ENCODE results near the gene CDC34. TPM values are rescaled to one million over a fixed set of nuclear protein-coding genes. Genes with fewer than 3 reads are reported as not detected.
A peak's percentile ranks its signal among the peaks of the same experiment; 100 is the strongest.

Gene CDC34
- total RNA-seq, 1 donor from 2014 or later = 111 TPM

- DNase-seq = no peak
Observed at GRCh38 chr19:543910-544608, 12.5 kb downstream of the CDC34 start, which contains the start of gene GZMM. GZMM (plus strand) TSS chr19:544053; CDS start chr19:544072, 19 bp downstream.

GRCh38 chr19:547117-547516 is 15.6 kb downstream of the CDC34 start:
- no peak for DNase-seq

GRCh38 chr19:547836-548720 is 16.5 kb downstream of the CDC34 start:
- no peak for DNase-seq

GRCh38 chr19:548886-549830 is 17.6 kb downstream of the CDC34 start:
- no peak for DNase-seq

GRCh38 chr19:554817-555216 is 23.3 kb downstream of the CDC34 start:
- no peak for DNase-seq

GRCh38 chr19:555474-555808 is 23.9 kb downstream of the CDC34 start:
- no peak for DNase-seq

GRCh38 chr19:556611-557382 is 25.2 kb downstream of the CDC34 start:
- DNase-seq = no peak

- no peak for DNase-seq
Observed at GRCh38 chr19:558770-559439, 27.3 kb downstream of the CDC34 start.

GRCh38 chr19:560121-560520 is 28.6 kb downstream of the CDC34 start:
- no peak for DNase-seq

- DNase-seq = no peak
Observed at GRCh38 chr19:566403-566802, 34.8 kb downstream of the CDC34 start.

GRCh38 chr19:566844-567243 is 35.3 kb downstream of the CDC34 start:
- no peak for DNase-seq

GRCh38 chr19:567296-567900 is 35.8 kb downstream of the CDC34 start:
- no peak for DNase-seq

GRCh38 chr19:570251-570686 is 38.7 kb downstream of the CDC34 start:
- peak; percentile 60 for DNase-seq

GRCh38 chr19:570937-571565 is 39.5 kb downstream of the CDC34 start:
- DNase-seq = peak; percentile 61

GRCh38 chr19:571566-571974 is 40.0 kb downstream of the CDC34 start:
- peak; percentile 55 for DNase-seq

GRCh38 chr19:572140-572742 is 40.7 kb downstream of the CDC34 start, which contains the start of gene BSG:
BSG (plus strand) TSS chr19:572596; CDS start chr19:572635, 39 bp downstream.
- DNase-seq = peak; percentile 99

GRCh38 chr19:572743-573518 is 41.4 kb downstream of the CDC34 start:
- DNase-seq = peak; percentile 73

GRCh38 chr19:573519-573825 is 41.9 kb downstream of the CDC34 start:
- DNase-seq = no peak

Data from dermis blood vessel endothelial cell (primary cell).